HG02943 (cell line): ENCODE measurements around the gene APPBP2.
"Not testable (repeated sequence)": the region's sequence is repeated elsewhere in the genome, so short reads cannot be mapped to it uniquely, and the experiment has no call there.

Experiments
- ATAC-seq: cut with Tn5 transposase; IDR thresholded peaks from one replicate; pipeline ENCODE4 v1.9.1; 2021; ENCODE audit warnings: mild to moderate bottlenecking, low read depth, moderate library complexity; ENCODE audit not compliant: unreplicated experiment

Gene APPBP2

DNA sequence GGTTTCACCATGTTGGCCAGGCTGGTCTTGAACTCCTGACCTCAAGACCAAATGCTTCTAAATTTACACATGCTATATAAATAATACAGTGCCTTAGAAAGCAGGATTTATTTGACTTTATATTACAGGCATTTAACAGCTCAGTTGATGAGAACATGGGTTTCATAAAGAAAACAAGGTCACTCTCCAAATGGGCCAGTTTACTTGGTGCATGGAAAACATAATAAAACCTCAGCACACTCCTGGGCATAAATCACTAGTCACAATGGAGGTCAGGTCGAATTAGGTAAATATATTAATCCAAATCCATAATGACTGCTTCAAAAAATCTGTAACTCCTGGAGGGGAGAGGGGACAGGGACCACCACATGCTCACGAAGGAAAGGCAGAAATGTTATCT, 24.5 kb downstream of the APPBP2 start:
- no peak for ATAC-seq

GRCh38 chr17:60496041-60496440, 30.0 kb downstream of the APPBP2 start:
- no peak for ATAC-seq

DNA sequence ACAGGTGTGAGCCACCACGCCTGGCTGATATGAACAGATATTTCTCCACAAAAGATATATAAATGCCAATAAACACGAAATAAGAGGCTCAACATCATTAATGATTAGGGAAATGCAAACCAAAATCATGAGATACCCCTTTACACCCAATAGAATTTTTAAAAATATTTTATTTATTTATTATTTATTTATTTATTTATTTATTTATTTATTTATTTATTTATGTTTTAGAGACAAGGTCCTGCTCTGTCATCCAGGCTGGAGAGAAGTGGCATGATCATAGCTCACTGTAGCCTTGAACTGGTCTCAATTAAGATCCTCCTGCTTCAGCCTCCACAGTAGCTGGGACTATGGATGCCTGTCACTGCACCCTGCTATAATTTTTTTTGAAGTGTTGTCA, 30.8 kb downstream of the APPBP2 start:
- no peak for ATAC-seq

DNA sequence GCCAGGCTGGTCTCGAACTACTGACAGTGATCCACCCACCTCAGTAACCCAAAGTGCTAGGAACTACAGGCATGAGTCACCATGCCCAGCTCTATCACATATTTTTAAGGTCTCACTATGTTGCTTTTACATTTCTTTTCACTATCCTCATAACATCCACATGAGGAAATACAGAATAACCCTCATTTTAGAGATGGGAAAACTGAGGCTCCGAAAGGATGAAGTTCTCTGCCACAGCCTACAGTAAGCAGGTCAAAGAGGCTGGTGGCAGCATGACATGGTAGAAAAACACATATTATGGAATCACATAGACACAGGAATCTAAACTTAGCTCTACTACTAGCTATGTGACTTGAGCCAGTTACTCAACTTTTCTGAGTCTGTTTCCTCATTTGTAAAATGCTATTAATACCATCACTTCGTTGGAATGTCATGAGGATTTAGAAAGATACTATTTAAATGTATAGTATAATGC, 32.2 kb downstream of the APPBP2 start:
- no peak for ATAC-seq

DNA sequence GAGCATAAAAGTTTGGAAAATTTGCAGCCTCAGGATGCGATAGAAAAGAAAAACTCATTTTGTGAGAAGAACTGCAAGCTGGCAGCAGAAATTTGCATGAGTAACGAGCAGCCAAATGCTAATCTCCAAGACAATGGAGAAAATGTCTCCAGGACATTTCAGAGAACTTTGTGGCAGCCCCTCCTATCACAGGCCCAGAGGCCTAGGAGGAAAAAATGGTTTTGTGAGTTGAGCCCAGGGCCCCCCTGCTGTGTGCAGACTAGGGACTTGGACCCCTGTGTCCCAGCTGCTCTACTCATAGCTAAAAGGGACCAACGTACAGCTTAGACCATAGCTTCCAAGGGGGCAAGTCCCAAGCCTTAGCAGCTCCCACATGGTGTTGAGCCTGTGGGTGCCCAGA, 34.3 kb downstream of the APPBP2 start:
- no peak for ATAC-seq

GRCh38 chr17:60490594-60490993, 35.4 kb downstream of the APPBP2 start:
- not testable (repeated sequence) for ATAC-seq

DNA sequence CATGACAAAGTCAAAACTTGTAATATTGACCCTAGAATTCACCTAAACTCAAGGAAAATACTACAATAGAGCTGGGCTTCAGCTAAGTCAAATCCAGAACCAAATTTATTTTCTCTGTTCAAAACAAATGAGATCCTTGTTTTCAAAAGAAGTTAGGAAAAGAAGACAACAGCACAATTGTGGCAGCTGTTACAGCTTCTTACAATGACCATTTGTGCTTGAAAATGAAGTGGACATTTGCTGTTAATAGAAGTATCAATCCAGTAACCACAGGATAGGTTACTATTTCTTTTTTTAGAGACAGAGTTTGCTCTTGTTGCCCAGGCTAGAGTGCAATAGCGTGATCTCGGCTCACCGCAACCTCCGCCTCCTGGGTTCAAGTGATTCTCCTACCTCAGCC, 44.4 kb downstream of the APPBP2 start:
- ATAC-seq = no peak

DNA sequence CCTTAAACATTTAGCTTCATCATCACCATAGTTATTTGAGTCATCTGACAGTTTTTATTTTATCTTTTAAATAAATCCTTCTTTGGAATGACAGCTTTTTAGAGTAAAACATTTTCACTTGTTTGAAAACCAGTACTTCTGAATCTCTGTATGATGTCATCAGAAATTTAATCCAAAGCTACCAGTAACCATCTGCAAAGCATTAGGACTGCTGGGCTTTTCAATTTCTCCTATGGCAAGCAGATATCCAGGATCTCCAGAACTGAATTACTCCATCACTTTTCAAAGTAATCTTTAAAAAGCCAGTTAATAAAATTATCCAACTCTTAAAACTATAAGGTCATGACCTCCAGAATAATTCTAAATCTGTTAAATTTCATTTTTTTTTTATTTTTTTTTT, 52.3 kb downstream of the APPBP2 start:
- no peak for ATAC-seq

DNA sequence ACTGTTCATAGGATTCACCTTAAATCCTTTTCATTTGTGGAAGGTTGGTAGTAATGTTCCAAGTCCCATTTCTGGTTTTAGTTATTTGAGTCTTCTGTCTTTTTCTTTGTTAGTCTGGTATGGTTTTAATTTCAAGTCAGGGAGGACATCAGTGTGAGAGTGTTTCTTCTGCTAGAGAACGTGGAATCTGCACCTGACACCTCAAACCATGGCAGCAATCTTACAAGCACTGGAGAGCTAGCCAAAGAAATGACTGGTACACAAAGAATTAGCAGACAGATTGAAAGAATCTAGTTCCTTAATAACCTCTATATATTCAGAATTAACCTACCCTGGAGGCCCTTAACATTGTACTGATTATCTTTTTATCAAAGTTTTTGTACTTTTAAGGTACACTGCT, 53.6 kb downstream of the APPBP2 start:
- ATAC-seq = no peak

- no peak for ATAC-seq
Measured at GRCh38 chr17:60471451-60471850, 54.6 kb downstream of the APPBP2 start.

GRCh38 chr17:60468371-60468770, 57.7 kb downstream of the APPBP2 start:
- ATAC-seq = no peak

- no peak for ATAC-seq
Measured at GRCh38 chr17:60464343-60464742, 61.7 kb downstream of the APPBP2 start.

DNA sequence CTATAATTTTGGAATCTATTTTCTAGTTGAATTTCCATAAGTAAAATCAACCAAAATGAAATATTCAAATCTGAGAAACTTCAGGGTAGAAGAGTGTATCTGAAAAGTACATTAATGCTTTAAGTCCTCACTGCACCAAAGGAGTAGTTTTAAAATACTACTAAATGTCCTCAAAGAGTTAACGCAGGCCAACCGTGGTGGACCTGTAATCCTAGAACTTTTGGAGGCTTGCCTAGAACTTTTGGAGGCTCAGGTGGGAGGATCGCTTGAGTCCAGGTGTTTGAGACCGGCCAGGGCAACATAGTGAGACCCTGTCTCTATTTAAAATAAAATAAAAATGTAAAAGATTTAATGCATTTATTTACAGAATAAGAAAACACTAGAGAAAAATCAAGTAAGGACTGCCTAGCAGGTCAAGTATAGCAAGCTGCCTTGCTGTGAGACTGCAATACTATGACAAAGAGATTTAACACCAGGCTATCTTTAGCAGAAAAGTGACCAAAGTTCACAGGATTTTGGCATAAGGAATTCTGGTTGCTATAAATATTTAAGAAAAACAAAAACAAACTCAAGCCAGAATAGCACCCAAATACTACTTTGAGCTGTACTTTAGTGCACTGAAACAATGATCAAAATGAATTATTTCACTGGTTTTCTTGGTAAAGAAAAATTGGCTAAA, 62.7 kb downstream of the APPBP2 start:
- ATAC-seq = no peak

- ATAC-seq = no peak
Measured at GRCh38 chr17:60461584-60461983, 64.5 kb downstream of the APPBP2 start.

GRCh38 chr17:60457148-60457547, 68.9 kb downstream of the APPBP2 start:
- no peak for ATAC-seq

- no peak for ATAC-seq
Measured at GRCh38 chr17:60455378-60455777, 70.7 kb downstream of the APPBP2 start.

- no peak for ATAC-seq
Measured at GRCh38 chr17:60451965-60452364, 74.1 kb downstream of the APPBP2 start.

- ATAC-seq = no peak
Measured at GRCh38 chr17:60451071-60451470, 75.0 kb downstream of the APPBP2 start.

DNA sequence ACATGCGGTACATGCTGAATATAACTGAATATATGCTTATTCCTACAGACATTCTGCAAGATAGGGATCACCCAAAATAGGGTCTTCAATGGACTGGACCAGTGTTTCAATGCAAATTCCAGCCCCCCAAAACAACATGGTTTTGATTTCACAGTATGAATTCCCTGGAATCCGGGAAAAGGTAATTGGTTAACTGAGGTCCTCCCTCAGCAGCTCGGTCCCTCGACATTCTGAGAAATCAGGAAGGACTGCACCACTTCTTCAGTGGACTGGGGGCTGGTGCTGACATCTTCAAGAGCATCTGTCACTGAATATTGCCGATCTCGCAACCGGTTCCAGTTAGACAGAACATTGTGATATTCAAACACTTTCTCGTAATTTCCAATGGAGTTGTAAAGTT, 78.7 kb downstream of the APPBP2 start:
- ATAC-seq = no peak

GRCh38 chr17:60445144-60445543, 80.9 kb downstream of the APPBP2 start:
- no peak for ATAC-seq

- ATAC-seq = no peak
Measured at GRCh38 chr17:60443713-60444112, 82.3 kb downstream of the APPBP2 start.

GRCh38 chr17:60442271-60443173, 83.5 kb downstream of the APPBP2 start:
- ATAC-seq = no peak
